ENCODE measurements around the gene MAST2. TPM values are rescaled to one million over a fixed set of nuclear protein-coding genes. Genes with fewer than 3 reads are reported as not detected.

MAST2 gene
- total and polyA plus RNA-seq, 2 of the 4 experiments (the other 2 are of a cell fraction): 14.2 to 41.0 TPM

DNA sequence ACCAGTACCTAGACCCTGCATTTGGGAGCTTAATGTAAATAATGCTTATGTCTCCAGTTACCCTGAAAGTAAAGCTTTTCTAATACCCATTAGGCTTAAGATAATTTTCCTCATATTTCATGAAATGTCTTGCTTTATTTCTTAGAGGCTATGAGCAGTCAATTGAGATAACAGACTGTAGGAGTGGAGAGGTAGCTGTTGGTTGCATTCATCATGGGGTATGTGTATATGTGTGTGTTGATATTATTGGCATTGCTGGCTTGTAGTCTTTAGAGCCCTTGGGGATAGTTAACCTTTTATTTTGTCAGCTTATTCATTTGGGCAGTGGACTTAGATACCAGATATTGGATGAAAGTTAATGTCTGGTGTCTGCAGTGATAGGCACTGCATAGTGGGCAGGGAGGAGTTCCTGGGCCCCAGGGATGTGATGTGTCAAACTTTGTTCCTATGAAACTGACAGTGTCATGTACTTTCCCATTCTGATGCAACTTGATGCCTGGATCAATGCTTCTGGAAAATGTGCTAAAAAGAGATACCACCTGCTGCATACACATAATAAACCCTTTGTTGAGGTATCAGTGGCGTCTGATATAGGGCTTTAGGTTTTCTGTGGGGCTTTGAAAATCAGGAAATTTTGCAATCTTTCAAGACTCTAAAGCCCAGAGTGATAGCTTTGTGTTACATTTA, 83.9 kb downstream of the MAST2 start:
- Histone ChIP-seq H4K5ac (ENCODE audit: low read depth, low read length) (no peak overlapping the region), H3K9me3 (ENCODE audit: control insufficient read depth, insufficient read depth, low read length) (no peaks in the 10 kb centered on the region), H3K18ac (ENCODE audit: low read depth, low read length) (no peak overlapping the region), H3K4me2 (ENCODE audit: low read depth, low read length) (no peak overlapping the region), H3K27ac (ENCODE audit: insufficient read depth, low read length) (no peak overlapping the region), H3K4me3 (ENCODE audit: insufficient read depth, low read depth, low read length) (no peak overlapping the region), H3K36me3 (ENCODE audit: control insufficient read depth, insufficient read depth, low read length) (no peaks in the 10 kb centered on the region), H3K4me1 (ENCODE audit: control insufficient read depth, insufficient read depth, low read length) (peaks cover 16% of the 10 kb centered on the region), H3K79me1 (ENCODE audit: low read depth in 1 of 2, low read length in 2 of 2) (peaks cover 37 to 55% of the 10 kb centered on the region in 2 experiments), H2BK20ac (ENCODE audit: low read depth, low read length) (no peak overlapping the region), H2AK5ac (ENCODE audit: low read depth, low read length) (no peak overlapping the region), H3K4ac (ENCODE audit: low read depth, low read length) (no peak overlapping the region), H3K56ac (ENCODE audit: extremely low read depth, insufficient read depth, low read length) (no peak overlapping the region), H2AFZ (replicated peaks; ENCODE audit: low read length, poor library complexity) (no peak overlapping the region), H2BK5ac (ENCODE audit: low read depth, low read length, poor library complexity, severe bottlenecking) (no peak overlapping the region), H3K27me3 (ENCODE audit: control insufficient read depth, insufficient read depth, low read length) (no peaks in the 10 kb centered on the region), H2BK15ac (ENCODE audit: low read depth, low read length) (no peak overlapping the region), H3K9ac (ENCODE audit: low read depth, low read length) (no peak overlapping the region), H2AK9ac (replicated peaks; ENCODE audit: low read depth, low read length, poor library complexity) (no peak overlapping the region), H3K14ac (replicated peaks; ENCODE audit: low read depth, low read length) (no peak overlapping the region), H4K91ac (ENCODE audit: insufficient read depth, low read depth, low read length) (no peak overlapping the region), H3K9me1 (ENCODE audit: insufficient read depth, low read length) (peaks cover 3% of the 10 kb centered on the region; the same call in 1 of the 2 replicates), H4K20me1 (ENCODE audit: insufficient read depth, low read length) (no peaks in the 10 kb centered on the region), H2BK120ac (ENCODE audit: low read depth, low read length) (no peak overlapping the region), H3K23ac (ENCODE audit: low read depth, low read length) (no peak overlapping the region), H4K8ac (ENCODE audit: low read depth in 2 of 2, low read length in 2 of 2) (no peak overlapping the region)
- DNase-seq (no peak), ATAC-seq (ENCODE audit: low read depth) (no peak)
- dilution Hi-C loops (cut with HindIII; ENCODE audit: low sequenced_read_pairs, unreplicated experiment) (no loop called here), intact Hi-C loops (cut with micrococcal nuclease) (no loop called here), in situ Hi-C loops (cut with MboI; ENCODE audit: low sequenced_read_pairs) (no loop called here)
- no TSS peak for BruUV-seq (replicated peaks)
- POLR2A ChIA-PET (ENCODE audit: unreplicated experiment): interaction anchor here (0.6 kb wide), 1 partner anchor 43 kb away, joined by 3 read pairs; no protein-coding TSS in a partner anchor
- TF ChIP-seq RCOR1 (IDR thresholded peaks at IDR 0.05; ENCODE audit: insufficient replicate concordance, low read length) (no peak), CHD1 (IDR thresholded peaks at IDR 0.05; ENCODE audit: low read depth, low read length) (no peak), MAZ (IDR thresholded peaks at IDR 0.05; ENCODE audit: borderline replicate concordance, low read depth, low read length) (no peak), MAFK (IDR thresholded peaks at IDR 0.05; ENCODE audit: low read depth, low read length) (no peak), CEBPB (IDR thresholded peaks at IDR 0.05; ENCODE audit: low read depth, low read length) (no peak), POLR2A (IDR thresholded peaks at IDR 0.05; ENCODE audit: low read depth, low read length) (no peak), NFE2L2 (IDR thresholded peaks at IDR 0.05; ENCODE audit: low read depth, low read length) (no peak), ELK1 (IDR thresholded peaks at IDR 0.05; ENCODE audit: borderline replicate concordance, low read depth, low read length) (no peak), FOS (IDR thresholded peaks at IDR 0.05; ENCODE audit: low read depth, low read length) (no peak), BHLHE40 (IDR thresholded peaks at IDR 0.05; ENCODE audit: low read depth, low read length) (no peak)
- TF ChIP-seq, protein P1, sequence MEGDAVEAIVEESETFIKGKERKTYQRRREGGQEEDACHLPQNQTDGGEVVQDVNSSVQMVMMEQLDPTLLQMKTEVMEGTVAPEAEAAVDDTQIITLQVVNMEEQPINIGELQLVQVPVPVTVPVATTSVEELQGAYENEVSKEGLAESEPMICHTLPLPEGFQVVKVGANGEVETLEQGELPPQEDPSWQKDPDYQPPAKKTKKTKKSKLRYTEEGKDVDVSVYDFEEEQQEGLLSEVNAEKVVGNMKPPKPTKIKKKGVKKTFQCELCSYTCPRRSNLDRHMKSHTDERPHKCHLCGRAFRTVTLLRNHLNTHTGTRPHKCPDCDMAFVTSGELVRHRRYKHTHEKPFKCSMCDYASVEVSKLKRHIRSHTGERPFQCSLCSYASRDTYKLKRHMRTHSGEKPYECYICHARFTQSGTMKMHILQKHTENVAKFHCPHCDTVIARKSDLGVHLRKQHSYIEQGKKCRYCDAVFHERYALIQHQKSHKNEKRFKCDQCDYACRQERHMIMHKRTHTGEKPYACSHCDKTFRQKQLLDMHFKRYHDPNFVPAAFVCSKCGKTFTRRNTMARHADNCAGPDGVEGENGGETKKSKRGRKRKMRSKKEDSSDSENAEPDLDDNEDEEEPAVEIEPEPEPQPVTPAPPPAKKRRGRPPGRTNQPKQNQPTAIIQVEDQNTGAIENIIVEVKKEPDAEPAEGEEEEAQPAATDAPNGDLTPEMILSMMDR (conservative IDR thresholded peaks at IDR 0.05; ENCODE audit: low read depth, low read length): no peak
- CTCF ChIA-PET: no interaction called here
- no CpG with 5 or more reads among the region's 1 CpG for WGBS, 2 experiments (ENCODE audit: extremely low coverage in 2 of 2, insufficient read length in 1 of 2)

Measured in IMR-90 (cell line).